ENCODE results near the gene PLA2G4A. TPM values are rescaled to one million over a fixed set of nuclear protein-coding genes. Genes with fewer than 3 reads are reported as not detected.

PLA2G4A gene
- polyA plus RNA-seq, 1 of the 3 experiments (the other 2 are of a cell fraction) = 0.26 TPM

DNA sequence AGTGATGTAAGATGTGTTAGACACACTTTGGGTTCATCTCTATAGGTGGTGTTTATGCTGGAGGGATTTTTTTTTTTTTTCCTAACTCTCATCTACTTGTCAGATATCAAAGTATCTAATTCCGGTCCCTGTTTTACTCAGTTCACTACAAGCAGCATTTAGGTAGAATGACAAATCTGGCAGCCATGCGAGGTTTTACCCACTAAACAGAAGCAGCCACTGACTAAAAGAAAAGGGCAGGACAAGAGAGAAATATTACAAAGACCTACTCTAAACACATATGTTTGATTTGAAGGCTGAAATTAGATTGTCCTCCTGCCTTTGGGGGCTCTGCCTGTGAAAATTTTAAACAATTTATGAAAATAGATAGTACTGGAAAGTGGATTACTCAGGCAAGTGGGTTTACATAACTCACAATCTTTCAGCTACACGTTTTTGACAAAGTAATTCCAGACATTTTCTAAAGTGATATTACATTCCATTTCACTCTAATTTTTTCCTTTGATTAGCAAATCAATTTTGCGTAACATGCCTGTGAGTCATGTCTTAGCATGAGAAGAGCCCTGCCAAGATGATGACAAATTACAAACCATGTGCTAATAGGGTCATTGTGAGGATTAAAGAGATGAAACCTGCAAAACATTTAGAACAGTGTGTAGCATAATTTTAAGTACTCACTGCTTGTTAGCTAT lies 172.6 kb downstream of the PLA2G4A start:
- 25% methylated on average over 4 of the region's 4 CpGs for WGBS (ENCODE audit: low lambda C conversion rate)
- H3K9me3 ChIP-seq = no peaks in the 10 kb centered on the region
- CTCF ChIA-PET = interaction anchor here (1.6 kb wide), 1 partner anchor 15 kb away, joined by 7 read pairs; no protein-coding TSS in a partner anchor
- H3K4me3 ChIP-seq (ENCODE audit: low read depth in 2 of 2, low read length in 1 of 2) = no peak overlapping the region
- POLR2A ChIA-PET = no interaction called here
- no peaks in the 10 kb centered on the region for H3K79me2 ChIP-seq (ENCODE audit: insufficient read depth)
- no peak overlapping the region; the same call in 1 of the 2 replicates for H3K9ac ChIP-seq
- peak overlapping the region; percentile 50; the same call in 1 of the 2 replicates for H2AFZ ChIP-seq (ENCODE audit: low read depth)
- no peaks in the 10 kb centered on the region for H3K9me2 ChIP-seq
- peak overlapping the region; percentile 12 to 47; a peak in 3 of 4 replicates for H3K27ac ChIP-seq (ENCODE audit: low read depth in 2 of 2, low read length in 1 of 2)
- H3F3A ChIP-seq (replicated peaks; ENCODE audit: insufficient read depth) = no peaks in the 10 kb centered on the region
- H3K36me3 ChIP-seq (replicated peaks in 1 of 2; ENCODE audit: control insufficient read depth in 1 of 2, insufficient read depth in 2 of 2, low read length in 1 of 2) = no peaks in the 10 kb centered on the region
- no peak for DNase-seq
- H3K4me1 ChIP-seq (ENCODE audit: control insufficient read depth in 1 of 2, insufficient read depth in 2 of 2, low read depth in 1 of 2, low read length in 1 of 2) = peaks cover 4 to 7% of the 10 kb centered on the region in 2 experiments; a peak in 2 of 4 replicates
- H3K27me3 ChIP-seq (ENCODE audit: insufficient read depth) = no peaks in the 10 kb centered on the region
- H3K4me2 ChIP-seq = no peak overlapping the region
- TF ChIP-seq JUND (IDR thresholded peaks at IDR 0.05) (0 out of 2 replicates have a peak, but pooled peaks have one; percentile 40), TCF12 (IDR thresholded peaks at IDR 0.05) (peak; percentile 41), NFIC (IDR thresholded peaks at IDR 0.05; ENCODE audit: borderline replicate concordance) (peak; percentile 32; the same call in 1 of the 2 replicates), FOSL2 (IDR thresholded peaks at IDR 0.05; ENCODE audit: borderline replicate concordance, low read depth) (peak; percentile 52; the same call in 1 of the 2 replicates), RXRA (IDR thresholded peaks at IDR 0.05; ENCODE audit: borderline replicate concordance, low read depth) (peak; percentile 44; the same call in 1 of the 2 replicates), REST (IDR thresholded peaks at IDR 0.05; ENCODE audit: low read depth, low read length) (no peak), RFX5 (IDR thresholded peaks at IDR 0.05; ENCODE audit: low read length) (no peak)
- TF ChIP-seq, protein P1, sequence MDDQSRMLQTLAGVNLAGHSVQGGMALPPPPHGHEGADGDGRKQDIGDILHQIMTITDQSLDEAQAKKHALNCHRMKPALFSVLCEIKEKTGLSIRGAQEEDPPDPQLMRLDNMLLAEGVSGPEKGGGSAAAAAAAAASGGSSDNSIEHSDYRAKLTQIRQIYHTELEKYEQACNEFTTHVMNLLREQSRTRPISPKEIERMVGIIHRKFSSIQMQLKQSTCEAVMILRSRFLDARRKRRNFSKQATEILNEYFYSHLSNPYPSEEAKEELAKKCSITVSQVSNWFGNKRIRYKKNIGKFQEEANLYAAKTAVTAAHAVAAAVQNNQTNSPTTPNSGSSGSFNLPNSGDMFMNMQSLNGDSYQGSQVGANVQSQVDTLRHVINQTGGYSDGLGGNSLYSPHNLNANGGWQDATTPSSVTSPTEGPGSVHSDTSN (IDR thresholded peaks at IDR 0.05) = peak; percentile 60; the same call in 1 of the 2 replicates
- H4K20me1 ChIP-seq (ENCODE audit: insufficient read depth) = no peaks in the 10 kb centered on the region

DNA sequence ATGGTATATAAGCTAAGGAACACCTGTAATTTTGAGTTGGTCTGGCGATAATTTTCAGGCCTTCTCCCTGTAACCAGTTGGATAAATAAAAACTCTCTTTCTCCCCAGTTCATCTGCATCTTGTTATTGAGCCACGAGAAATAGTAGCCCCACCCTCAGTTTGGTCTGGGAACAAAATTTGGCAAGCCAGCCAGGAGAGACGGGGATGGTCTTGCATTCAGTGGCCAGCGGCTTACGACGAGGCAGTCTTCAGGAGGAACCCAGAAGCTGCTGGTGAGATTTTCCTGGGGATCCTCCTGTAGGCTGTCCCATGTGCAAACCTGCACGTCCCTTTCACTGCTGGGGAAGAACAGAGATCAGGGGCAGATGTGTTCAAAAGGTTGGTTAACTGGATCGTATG lies 174.6 kb downstream of the PLA2G4A start:
- peaks cover 4 to 7% of the 10 kb centered on the region in 2 experiments; a peak in 2 of 4 replicates for H3K4me1 ChIP-seq (ENCODE audit: control insufficient read depth in 1 of 2, insufficient read depth in 2 of 2, low read depth in 1 of 2, low read length in 1 of 2)

More for the DNA sequence above, 174.6 kb downstream of the PLA2G4A start:
- POLR2A ChIA-PET = no interaction called here
- Histone ChIP-seq H3K9ac (no peak overlapping the region), H3K27me3 (ENCODE audit: insufficient read depth) (no peaks in the 10 kb centered on the region), H3K4me2 (no peak overlapping the region), H3K9me2 (no peaks in the 10 kb centered on the region), H3K79me2 (ENCODE audit: insufficient read depth) (no peaks in the 10 kb centered on the region), H2AFZ (ENCODE audit: low read depth) (no peak overlapping the region), H3K4me3 (ENCODE audit: low read depth in 2 of 2, low read length in 1 of 2) (no peak overlapping the region), H3K36me3 (replicated peaks in 1 of 2; ENCODE audit: control insufficient read depth in 1 of 2, insufficient read depth in 2 of 2, low read length in 1 of 2) (peaks cover 0 to 4% of the 10 kb centered on the region in 2 experiments), H3K27ac (ENCODE audit: low read depth in 2 of 2, low read length in 1 of 2) (no peak overlapping the region), H3K9me3 (0 out of 2 replicates have a peak, but pooled peaks cover 4% of the 10 kb centered on the region), H4K20me1 (ENCODE audit: insufficient read depth) (no peaks in the 10 kb centered on the region), H3F3A (replicated peaks; ENCODE audit: insufficient read depth) (no peaks in the 10 kb centered on the region)
- WGBS (ENCODE audit: low lambda C conversion rate) = 79% methylated on average over 8 of the region's 8 CpGs
- DNase-seq = no peak
- CTCF ChIA-PET = no interaction called here
- TF ChIP-seq TEAD4 (IDR thresholded peaks at IDR 0.05; ENCODE audit: borderline replicate concordance, insufficient read depth) = no peak
- no peak for TF ChIP-seq REST (IDR thresholded peaks at IDR 0.05; ENCODE audit: low read depth, low read length)
- TF ChIP-seq RCOR1 (IDR thresholded peaks at IDR 0.05; ENCODE audit: low read length) = no peak
- TF ChIP-seq NRF1 (IDR thresholded peaks at IDR 0.05; ENCODE audit: low read depth, low read length) = no peak
- TF ChIP-seq FOSL2 (IDR thresholded peaks at IDR 0.05; ENCODE audit: borderline replicate concordance, low read depth) = no peak
- no peak for TF ChIP-seq CTCF (IDR thresholded peaks at IDR 0.05)
- no peak for TF ChIP-seq FOXJ3 (CRISPR knock-in tag; IDR thresholded peaks at IDR 0.05)
